Gastroesophageal sphincter (tissue), 3 donors: Measurements from ENCODE around the gene ZNRD2.
A peak's percentile ranks its signal among the peaks of the same experiment; 100 is the strongest.

Experiments used
- CTCF ChIP-seq, 4 experiments: fragments of 200-600 bp in 2 of 4; fragments of 450-650 bp in 2 of 4; sonication (generic) in 1 of 4; IDR thresholded peaks; one replicate each; pipeline ENCODE4 v1.5.1; 2017 to 2019; ENCODE audit warnings: antibody characterized with exemption in 4 of 4, mild to moderate bottlenecking in 2 of 4, moderate library complexity in 2 of 4
- EP300 ChIP-seq: sonication (generic); formaldehyde crosslinking; IDR thresholded peaks from one replicate; pipeline ENCODE4 v1.6.1; 2017; ENCODE audit warnings: antibody characterized with exemption, mild to moderate bottlenecking
- POLR2A ChIP-seq, 2 donors: fragments of 450-650 bp; IDR thresholded peaks; one replicate each; pipeline ENCODE4 v1.6.1; 2017; ENCODE audit warnings: antibody characterized with exemption in 2 of 2, mild to moderate bottlenecking in 2 of 2, moderate library complexity in 1 of 2
- POLR2AphosphoS5 ChIP-seq: sonication (generic); formaldehyde crosslinking; IDR thresholded peaks from one replicate; pipeline ENCODE4 v1.6.1; 2017; ENCODE audit warnings: antibody characterized with exemption

GRCh38 chr11:65588199-65589054 lies 18.1 kb downstream of the ZNRD2 start:
- TF ChIP-seq EP300 (no peak), CTCF (IDR thresholded peaks at IDR 0.05) (peak in 3 of 4 experiments; percentile 54 to 66 (median 63)), POLR2AphosphoS5 (no peak), POLR2A (IDR thresholded peaks at IDR 0.05) (no peak)
